ENCODE results near the gene CTNNAL1.

CTNNAL1 gene

DNA sequence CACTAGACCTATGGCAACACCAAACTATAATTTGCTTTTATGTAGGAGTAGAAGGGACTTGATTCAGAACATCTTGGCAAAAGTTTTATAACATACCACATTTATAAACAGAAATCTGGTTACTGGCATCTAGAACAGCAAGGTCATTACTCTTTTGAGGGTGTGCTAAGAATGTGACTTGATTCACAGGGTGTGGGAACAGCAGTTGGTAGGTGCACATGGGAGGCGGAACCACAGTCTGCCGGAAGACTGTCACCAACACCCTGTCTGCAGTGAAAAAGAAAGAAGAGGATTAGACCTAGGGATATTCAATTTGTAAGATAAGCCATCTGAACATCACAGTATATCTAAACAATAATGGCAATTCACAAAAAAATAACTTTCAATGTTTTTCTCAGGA lies 102.4 kb downstream of the CTNNAL1 start:
- no CpG with 5 or more reads among the region's 2 CpGs for WGBS, 2 donors (ENCODE audit: extremely low coverage in 2 of 2, insufficient read length in 2 of 2, insufficient replicate concordance in 1 of 2)
- Histone ChIP-seq H3K27me3 (ENCODE audit: control insufficient read depth in 3 of 3, insufficient read depth in 3 of 3, low read depth in 1 of 3, low read length in 3 of 3) (no peaks in the 10 kb centered on the region), H3K14ac (ENCODE audit: low read length) (no peak overlapping the region), H2BK15ac (ENCODE audit: low read length) (no peak overlapping the region), H2AFZ (ENCODE audit: low read length) (no peak overlapping the region), H3K4me2 (ENCODE audit: insufficient read depth, low read length, poor library complexity, severe bottlenecking) (no peak overlapping the region), H2AK5ac (ENCODE audit: low read depth, low read length) (no peak overlapping the region), H3K27ac (replicated peaks; ENCODE audit: low read length) (no peak overlapping the region), H2BK120ac (ENCODE audit: low read depth, low read length) (no peak overlapping the region), H3K9me3 (replicated peaks in 1 of 2; ENCODE audit: control insufficient read depth in 2 of 2, insufficient read depth in 1 of 2, low read depth in 1 of 2, low read length in 2 of 2) (no peaks in the 10 kb centered on the region), H4K91ac (ENCODE audit: low read depth, low read length, poor library complexity) (no peak overlapping the region), H3K4ac (ENCODE audit: low read length) (no peak overlapping the region), H3K4me3 (ENCODE audit: low read length in 2 of 2) (no peak overlapping the region), H4K8ac (ENCODE audit: low read depth, low read length) (no peak overlapping the region), H3K4me1 (ENCODE audit: control insufficient read depth in 2 of 2, insufficient read depth in 1 of 2, low read depth in 1 of 2, low read length in 2 of 2) (no peaks in the 10 kb centered on the region), H2BK5ac (ENCODE audit: low read length) (no peak overlapping the region), H3K79me1 (ENCODE audit: low read depth, low read length) (peaks cover 2% of the 10 kb centered on the region), H3K18ac (ENCODE audit: low read length) (no peak overlapping the region), H3K23ac (ENCODE audit: low read depth, low read length, poor library complexity) (no peak overlapping the region), H3K9ac (ENCODE audit: low read depth, low read length, poor library complexity) (no peak overlapping the region), H2BK12ac (ENCODE audit: low read length) (no peak overlapping the region), H3K36me3 (replicated peaks in 1 of 2; ENCODE audit: control insufficient read depth in 2 of 2, insufficient read depth in 2 of 2, low read length in 2 of 2) (peaks cover 28 to 96% of the 10 kb centered on the region in 2 donors)
- DNase-seq (ENCODE audit: low spot score), result no peak

GRCh38 chr9:108910402-108910801 lies 102.9 kb downstream of the CTNNAL1 start:
- no peaks in the 10 kb centered on the region for H3K27me3 ChIP-seq (ENCODE audit: control insufficient read depth in 3 of 3, insufficient read depth in 3 of 3, low read depth in 1 of 3, low read length in 3 of 3)
- H2BK5ac ChIP-seq (ENCODE audit: low read length), result no peak overlapping the region
- H4K8ac ChIP-seq (ENCODE audit: low read depth, low read length), result no peak overlapping the region
- H2AK5ac ChIP-seq (ENCODE audit: low read depth, low read length), result no peak overlapping the region
- no peak overlapping the region for H3K4me3 ChIP-seq (ENCODE audit: low read length in 2 of 2)
- no peak overlapping the region for H3K23ac ChIP-seq (ENCODE audit: low read depth, low read length, poor library complexity)
- no peak overlapping the region for H3K18ac ChIP-seq (ENCODE audit: low read length)
- H4K91ac ChIP-seq (ENCODE audit: low read depth, low read length, poor library complexity), result no peak overlapping the region
- H3K9ac ChIP-seq (ENCODE audit: low read depth, low read length, poor library complexity), result no peak overlapping the region
- no peak overlapping the region for H2AFZ ChIP-seq (ENCODE audit: low read length)
- H2BK15ac ChIP-seq (ENCODE audit: low read length), result no peak overlapping the region
- H3K4me1 ChIP-seq (ENCODE audit: control insufficient read depth in 2 of 2, insufficient read depth in 1 of 2, low read depth in 1 of 2, low read length in 2 of 2), result no peaks in the 10 kb centered on the region
- peaks cover 2% of the 10 kb centered on the region for H3K79me1 ChIP-seq (ENCODE audit: low read depth, low read length)
- H3K4me2 ChIP-seq (ENCODE audit: insufficient read depth, low read length, poor library complexity, severe bottlenecking), result no peak overlapping the region
- peaks cover 29 to 96% of the 10 kb centered on the region in 2 donors for H3K36me3 ChIP-seq (replicated peaks in 1 of 2; ENCODE audit: control insufficient read depth in 2 of 2, insufficient read depth in 2 of 2, low read length in 2 of 2)
- no peaks in the 10 kb centered on the region for H3K9me3 ChIP-seq (replicated peaks in 1 of 2; ENCODE audit: control insufficient read depth in 2 of 2, insufficient read depth in 1 of 2, low read depth in 1 of 2, low read length in 2 of 2)
- no peak overlapping the region for H3K27ac ChIP-seq (replicated peaks; ENCODE audit: low read length)
- no peak for DNase-seq (ENCODE audit: low spot score)
- H3K14ac ChIP-seq (ENCODE audit: low read length), result no peak overlapping the region
- no peak overlapping the region for H2BK120ac ChIP-seq (ENCODE audit: low read depth, low read length)
- H3K4ac ChIP-seq (ENCODE audit: low read length), result no peak overlapping the region
- H2BK12ac ChIP-seq (ENCODE audit: low read length), result no peak overlapping the region

DNA sequence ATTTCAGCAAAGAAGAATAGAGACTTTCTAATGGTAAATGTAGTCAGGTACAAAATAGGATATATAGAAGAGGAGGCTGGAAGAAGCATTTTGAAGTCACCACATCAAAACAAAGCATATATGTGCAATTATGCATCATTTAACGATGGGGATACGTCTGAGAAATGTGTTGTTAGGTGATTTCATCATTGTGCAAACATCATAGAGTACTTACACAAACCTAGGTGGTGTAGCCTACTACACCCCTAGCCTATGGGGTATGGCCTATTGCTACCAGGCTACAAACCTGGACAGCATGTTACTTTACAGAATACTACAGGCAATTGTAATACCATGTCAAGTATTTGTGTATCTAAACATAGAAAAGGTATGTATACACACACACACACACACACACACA lies 107.8 kb downstream of the CTNNAL1 start:
- WGBS, 2 donors (ENCODE audit: extremely low coverage in 2 of 2, insufficient read length in 2 of 2, insufficient replicate concordance in 1 of 2), result no CpG with 5 or more reads among the region's 2 CpGs
- Histone ChIP-seq H4K91ac (ENCODE audit: low read depth, low read length, poor library complexity) (no peak overlapping the region), H3K36me3 (replicated peaks in 1 of 2; ENCODE audit: control insufficient read depth in 2 of 2, insufficient read depth in 2 of 2, low read length in 2 of 2) (peaks cover 28 to 96% of the 10 kb centered on the region in 2 donors), H2BK15ac (ENCODE audit: low read length) (no peak overlapping the region), H3K27me3 (ENCODE audit: control insufficient read depth in 3 of 3, insufficient read depth in 3 of 3, low read depth in 1 of 3, low read length in 3 of 3) (no peaks in the 10 kb centered on the region), H3K14ac (ENCODE audit: low read length) (no peak overlapping the region), H3K4me3 (ENCODE audit: low read length in 2 of 2) (no peak overlapping the region), H2AFZ (ENCODE audit: low read length) (no peak overlapping the region), H2BK5ac (ENCODE audit: low read length) (no peak overlapping the region), H3K27ac (replicated peaks; ENCODE audit: low read length) (no peak overlapping the region), H2AK5ac (ENCODE audit: low read depth, low read length) (no peak overlapping the region), H3K79me1 (ENCODE audit: low read depth, low read length) (peaks cover 2% of the 10 kb centered on the region), H4K8ac (ENCODE audit: low read depth, low read length) (no peak overlapping the region), H3K4me2 (ENCODE audit: insufficient read depth, low read length, poor library complexity, severe bottlenecking) (no peak overlapping the region), H2BK120ac (ENCODE audit: low read depth, low read length) (no peak overlapping the region), H3K4ac (ENCODE audit: low read length) (no peak overlapping the region), H2BK12ac (ENCODE audit: low read length) (no peak overlapping the region), H3K9me3 (replicated peaks in 1 of 2; ENCODE audit: control insufficient read depth in 2 of 2, insufficient read depth in 1 of 2, low read depth in 1 of 2, low read length in 2 of 2) (no peaks in the 10 kb centered on the region), H3K4me1 (ENCODE audit: control insufficient read depth in 2 of 2, insufficient read depth in 1 of 2, low read depth in 1 of 2, low read length in 2 of 2) (no peaks in the 10 kb centered on the region), H3K23ac (ENCODE audit: low read depth, low read length, poor library complexity) (no peak overlapping the region), H3K9ac (ENCODE audit: low read depth, low read length, poor library complexity) (no peak overlapping the region), H3K18ac (ENCODE audit: low read length) (no peak overlapping the region)
- DNase-seq (ENCODE audit: low spot score), result no peak

DNA sequence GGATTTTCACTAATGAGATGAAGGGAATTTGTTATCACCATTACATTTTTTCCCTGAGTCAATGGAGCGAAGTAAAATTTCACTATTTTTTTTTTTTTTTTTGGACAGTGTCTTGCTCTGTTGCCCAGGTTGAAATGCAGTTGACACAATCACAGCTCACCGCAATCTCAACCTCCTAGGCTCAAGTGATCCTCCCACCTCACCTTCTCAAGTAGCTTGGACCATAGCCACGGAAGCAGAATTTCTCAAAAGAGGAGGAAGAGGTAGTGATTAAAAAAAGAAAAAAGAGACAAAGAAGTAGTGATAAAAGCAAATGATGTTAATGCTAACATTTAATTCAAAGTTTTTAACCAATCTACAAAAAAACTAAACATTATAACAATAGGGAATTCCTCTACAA lies 109.1 kb downstream of the CTNNAL1 start:
- no peak for DNase-seq (ENCODE audit: low spot score)
- Histone ChIP-seq H3K9ac (ENCODE audit: low read depth, low read length, poor library complexity) (no peak overlapping the region), H3K4me3 (ENCODE audit: low read length in 2 of 2) (no peak overlapping the region), H3K4me2 (ENCODE audit: insufficient read depth, low read length, poor library complexity, severe bottlenecking) (no peak overlapping the region), H2BK15ac (ENCODE audit: low read length) (no peak overlapping the region), H2BK5ac (ENCODE audit: low read length) (no peak overlapping the region), H2BK120ac (ENCODE audit: low read depth, low read length) (no peak overlapping the region), H3K18ac (ENCODE audit: low read length) (no peak overlapping the region), H3K27me3 (ENCODE audit: control insufficient read depth in 3 of 3, insufficient read depth in 3 of 3, low read depth in 1 of 3, low read length in 3 of 3) (no peaks in the 10 kb centered on the region), H2AK5ac (ENCODE audit: low read depth, low read length) (no peak overlapping the region), H4K8ac (ENCODE audit: low read depth, low read length) (no peak overlapping the region), H3K4me1 (ENCODE audit: control insufficient read depth in 2 of 2, insufficient read depth in 1 of 2, low read depth in 1 of 2, low read length in 2 of 2) (no peaks in the 10 kb centered on the region), H2AFZ (ENCODE audit: low read length) (no peak overlapping the region), H3K4ac (ENCODE audit: low read length) (no peak overlapping the region), H3K14ac (ENCODE audit: low read length) (no peak overlapping the region), H3K36me3 (replicated peaks in 1 of 2; ENCODE audit: control insufficient read depth in 2 of 2, insufficient read depth in 2 of 2, low read length in 2 of 2) (peaks cover 29 to 96% of the 10 kb centered on the region in 2 donors), H3K9me3 (replicated peaks in 1 of 2; ENCODE audit: control insufficient read depth in 2 of 2, insufficient read depth in 1 of 2, low read depth in 1 of 2, low read length in 2 of 2) (no peaks in the 10 kb centered on the region), H4K91ac (ENCODE audit: low read depth, low read length, poor library complexity) (no peak overlapping the region), H3K27ac (replicated peaks; ENCODE audit: low read length) (no peak overlapping the region), H3K79me1 (ENCODE audit: low read depth, low read length) (peaks cover 2% of the 10 kb centered on the region), H3K23ac (ENCODE audit: low read depth, low read length, poor library complexity) (no peak overlapping the region), H2BK12ac (ENCODE audit: low read length) (no peak overlapping the region)
- WGBS, 2 donors (ENCODE audit: extremely low coverage in 2 of 2, insufficient read length in 2 of 2, insufficient replicate concordance in 1 of 2), result no CpG with 5 or more reads among the region's 3 CpGs

Measured in neuronal stem cell (in vitro differentiated cells).